ENCODE data around the gene MRPL38.

The MRPL38 gene

GRCh38 chr17:75910699-75911098 is 6.0 kb upstream of the MRPL38 start:
- no peak for TF ChIP-seq POLR2A (IDR thresholded peaks at IDR 0.05; ENCODE audit: low read depth, low read length)
- DNase-seq (ENCODE audit: insufficient read length, low spot score) (no peak), FAIRE-seq (no peak)

DNA sequence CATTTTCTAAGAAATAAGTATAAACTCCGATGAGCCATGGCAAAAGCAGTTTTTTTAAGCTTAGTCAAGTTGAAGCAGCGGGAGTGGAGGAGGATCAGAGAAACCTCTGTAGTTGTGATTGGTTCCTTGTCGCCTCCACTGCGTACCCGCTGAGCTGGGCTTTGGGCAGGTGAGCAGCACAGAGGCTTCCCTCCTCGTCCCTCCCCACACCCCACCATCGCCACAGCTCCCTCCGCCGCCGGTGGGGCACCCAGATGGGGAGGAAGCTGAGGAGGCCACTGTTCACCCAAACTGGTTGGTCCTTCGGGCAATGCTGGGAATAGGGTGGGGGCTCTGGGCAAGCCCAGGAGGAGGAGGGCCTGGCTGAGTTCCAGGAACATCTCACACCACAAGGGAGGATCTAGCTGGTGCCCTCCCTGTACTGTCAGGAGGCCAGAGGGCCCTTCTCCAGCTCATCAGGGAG is 5.2 kb upstream of the MRPL38 start:
- TF ChIP-seq POLR2A (IDR thresholded peaks at IDR 0.05; ENCODE audit: low read depth, low read length) = no peak
- FAIRE-seq = no peak
- no peak for DNase-seq (ENCODE audit: insufficient read length, low spot score)

DNA sequence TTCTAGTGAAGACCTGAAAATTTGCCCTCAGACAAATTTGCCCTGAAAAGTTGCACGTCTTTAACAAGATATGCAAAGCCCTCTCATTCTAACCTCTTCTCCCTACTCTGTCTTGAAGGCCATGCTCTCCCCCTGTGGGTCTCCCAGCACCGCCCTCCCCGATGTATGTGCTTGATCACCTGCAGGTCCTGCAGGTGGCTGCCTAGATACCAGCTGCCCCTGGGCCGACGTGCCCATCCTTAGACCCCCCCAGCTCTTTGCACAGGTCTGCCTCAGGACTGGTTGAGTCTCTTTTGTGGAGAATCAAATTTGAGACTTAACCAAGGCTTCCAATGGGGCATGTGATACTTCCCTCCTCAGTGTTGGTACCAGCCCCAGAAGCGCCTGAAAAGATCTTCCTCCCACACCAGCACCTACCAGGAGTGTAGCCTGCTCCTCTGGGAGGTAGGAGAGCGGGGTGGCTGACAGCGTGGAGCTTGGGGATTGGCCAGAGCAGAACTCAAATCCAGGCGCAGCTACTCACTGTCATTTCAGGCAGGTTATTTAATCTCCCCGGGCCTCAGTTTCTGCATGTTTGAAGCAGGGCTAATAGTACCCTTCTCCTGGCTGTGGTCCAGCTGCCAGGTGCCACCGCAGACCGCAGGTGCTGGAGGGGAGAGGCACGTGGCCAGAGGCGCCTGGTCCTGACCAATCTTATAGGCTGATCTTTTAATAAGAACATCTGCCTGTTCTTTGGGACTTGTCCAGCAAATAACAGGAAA is 4.5 kb upstream of the MRPL38 start:
- TF ChIP-seq POLR2A (IDR thresholded peaks at IDR 0.05; ENCODE audit: low read depth, low read length) = no peak
- no peak for FAIRE-seq

GRCh38 chr17:75908201-75908600 is 3.5 kb upstream of the MRPL38 start:
- TF ChIP-seq POLR2A (IDR thresholded peaks at IDR 0.05; ENCODE audit: low read depth, low read length) = no peak
- FAIRE-seq = no peak
- DNase-seq (ENCODE audit: insufficient read length, low spot score) = no peak

More for the DNA sequence above, 4.5 kb upstream of the MRPL38 start:
- no peak for DNase-seq (ENCODE audit: insufficient read length, low spot score)

DNA sequence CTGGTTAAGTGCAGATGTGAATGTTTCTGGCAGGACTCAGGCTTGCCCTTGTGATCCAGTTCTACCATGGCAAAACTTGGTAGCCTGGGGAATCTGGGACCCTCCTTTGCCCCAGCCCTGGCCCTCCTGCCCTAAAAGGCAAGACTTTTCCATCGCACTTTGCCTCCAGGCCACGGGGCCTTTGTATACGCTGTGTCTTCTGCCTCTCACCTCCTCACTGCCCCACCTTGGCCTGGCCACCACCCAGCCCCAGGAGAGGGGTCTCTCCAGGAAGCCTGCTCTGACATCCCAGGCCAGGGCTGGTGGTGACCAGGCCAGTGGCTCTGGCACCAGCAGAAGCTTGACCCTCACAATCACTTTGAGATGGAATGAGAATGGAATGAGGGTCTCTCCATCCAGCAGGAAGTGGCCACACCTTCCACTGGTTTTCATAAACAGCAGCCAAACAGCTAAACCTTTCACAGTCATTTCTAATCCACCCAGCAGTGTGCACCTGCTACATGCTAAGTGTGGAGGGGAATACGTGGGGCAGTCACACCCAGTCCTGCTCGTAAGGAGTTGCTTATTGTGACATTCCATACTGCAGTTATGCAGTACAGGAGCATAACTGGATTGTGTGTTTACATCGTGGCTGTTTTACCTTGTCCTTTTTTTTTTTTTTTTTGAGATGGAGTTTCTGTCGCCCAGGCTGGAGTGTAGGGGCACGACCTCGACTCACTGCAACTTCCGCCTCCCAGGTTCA is 1.6 kb upstream of the MRPL38 start:
- no peak for DNase-seq (ENCODE audit: insufficient read length, low spot score)
- TF ChIP-seq POLR2A (IDR thresholded peaks at IDR 0.05; ENCODE audit: low read depth, low read length) = no peak
- no peak for FAIRE-seq

DNA sequence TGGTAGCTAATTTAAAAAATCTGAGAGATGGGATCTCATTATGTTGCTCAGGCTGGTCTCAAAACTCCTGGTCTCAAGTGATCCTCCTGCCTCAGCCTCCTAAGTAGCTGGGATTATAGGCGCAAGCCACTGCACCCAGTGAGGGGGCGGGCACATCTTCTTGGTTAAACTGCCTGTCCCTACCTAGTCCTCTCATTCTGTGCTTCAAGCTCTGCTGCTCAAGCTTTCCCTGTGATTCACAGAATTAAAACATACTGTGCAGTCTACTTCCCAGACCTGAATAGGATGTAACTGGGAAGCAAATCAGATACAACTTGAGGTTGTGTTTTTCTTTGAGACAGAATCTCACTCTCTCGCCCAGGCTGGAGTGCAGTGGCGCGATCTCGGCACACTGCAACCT is 2.3 kb downstream of the MRPL38 start:
- no peak for TF ChIP-seq POLR2A (IDR thresholded peaks at IDR 0.05; ENCODE audit: low read depth, low read length)
- DNase-seq (ENCODE audit: insufficient read length, low spot score) (no peak), FAIRE-seq (no peak)

DNA sequence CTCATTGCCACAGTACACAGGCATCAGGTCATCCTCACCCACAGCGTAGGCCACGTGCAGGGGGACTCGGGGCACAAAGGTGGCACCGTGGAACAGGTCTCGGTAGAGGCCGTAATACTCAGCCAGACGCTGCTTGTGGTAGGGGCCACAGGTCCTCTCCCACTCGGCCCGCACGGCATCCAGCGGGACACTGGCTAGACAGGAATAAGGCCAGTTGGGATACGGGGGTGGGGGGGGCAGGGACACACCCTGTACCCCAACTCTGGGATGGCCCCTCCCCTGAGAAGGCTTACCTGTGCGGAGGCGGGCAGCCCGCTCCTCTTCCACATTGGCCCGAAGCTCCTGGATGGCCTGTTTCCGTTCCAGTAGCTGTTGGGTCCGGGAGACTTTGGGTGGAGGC is 3.0 kb downstream of the MRPL38 start:
- DNase-seq (ENCODE audit: insufficient read length, low spot score) = no peak
- TF ChIP-seq POLR2A (IDR thresholded peaks at IDR 0.05; ENCODE audit: low read depth, low read length) = no peak
- no peak for FAIRE-seq

GRCh38 chr17:75900691-75901533 is 3.8 kb downstream of the MRPL38 start:
- DNase-seq (ENCODE audit: insufficient read length, low spot score) (no peak), FAIRE-seq (no peak)
- no peak for TF ChIP-seq POLR2A (IDR thresholded peaks at IDR 0.05; ENCODE audit: low read depth, low read length)

DNA sequence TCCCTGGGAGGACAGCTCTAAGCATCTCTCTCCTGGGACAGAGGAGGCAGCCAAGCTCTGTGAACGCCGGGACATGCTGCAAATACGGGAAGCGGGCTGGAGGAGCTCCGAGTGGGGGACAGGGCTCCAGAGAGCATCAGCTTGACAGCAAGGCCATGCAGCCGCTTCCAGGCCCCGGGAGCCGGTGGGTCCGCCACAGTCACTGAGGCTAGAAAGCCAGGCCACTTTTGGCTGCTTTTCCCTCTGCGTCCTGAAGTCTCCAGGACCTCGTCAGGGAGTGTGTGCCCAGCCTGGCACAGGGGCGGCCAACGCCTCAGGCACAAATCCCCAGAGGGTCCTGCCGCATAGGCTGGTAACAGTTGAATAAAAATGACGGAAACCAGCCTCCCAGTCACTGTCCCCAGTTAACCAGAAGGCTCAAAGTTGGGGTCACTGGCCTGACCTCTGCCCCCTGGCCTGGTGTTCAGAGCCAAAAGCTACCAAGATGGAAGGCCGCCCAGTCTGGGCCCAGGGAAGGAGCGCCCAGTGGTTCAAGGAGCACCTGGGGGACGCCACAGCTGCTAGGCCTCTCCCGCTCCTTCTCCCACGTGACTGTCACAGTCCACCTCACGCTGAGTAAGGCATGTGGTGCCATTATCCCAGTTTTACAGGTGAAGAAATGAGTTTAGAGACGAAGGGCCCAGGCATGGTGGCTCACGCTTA is 4.8 kb downstream of the MRPL38 start:
- no peak for FAIRE-seq

DNA sequence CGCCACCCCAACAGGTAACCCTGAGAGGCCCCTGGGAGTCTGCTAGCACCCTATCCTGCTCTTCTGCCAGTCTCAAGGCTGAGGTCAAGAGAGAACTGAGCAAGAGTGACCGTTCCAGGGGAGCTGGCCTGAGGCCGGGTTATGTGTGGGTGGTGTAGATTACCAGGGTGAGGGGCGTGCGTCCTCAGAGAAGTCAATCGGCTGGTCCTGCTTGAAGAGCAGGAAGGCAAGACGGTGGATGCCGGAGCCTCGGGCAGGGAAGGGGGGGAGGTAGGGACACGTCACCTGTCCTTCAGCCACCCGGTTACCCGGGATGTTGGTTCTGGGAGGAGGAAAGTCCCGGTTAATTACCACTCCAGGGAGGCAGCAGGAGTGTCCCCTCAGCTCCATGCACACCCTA is 5.3 kb downstream of the MRPL38 start:
- FAIRE-seq = no peak
- TF ChIP-seq POLR2A (IDR thresholded peaks at IDR 0.05; ENCODE audit: low read depth, low read length) = no peak
- no peak for DNase-seq (ENCODE audit: insufficient read length, low spot score)

More for the DNA sequence above, 4.8 kb downstream of the MRPL38 start:
- no peak for DNase-seq (ENCODE audit: insufficient read length, low spot score)
- TF ChIP-seq POLR2A (IDR thresholded peaks at IDR 0.05; ENCODE audit: low read depth, low read length) = no peak

GRCh38 chr17:75898791-75899190 is 5.9 kb downstream of the MRPL38 start:
- no peak for FAIRE-seq
- no peak for TF ChIP-seq POLR2A (IDR thresholded peaks at IDR 0.05; ENCODE audit: low read depth, low read length)
- no peak for DNase-seq (ENCODE audit: insufficient read length, low spot score)

GRCh38 chr17:75898065-75898464 is 6.6 kb downstream of the MRPL38 start:
- no peak for DNase-seq (ENCODE audit: insufficient read length, low spot score)
- no peak for FAIRE-seq
- TF ChIP-seq POLR2A (IDR thresholded peaks at IDR 0.05; ENCODE audit: low read depth, low read length) = no peak

- no peak for TF ChIP-seq POLR2A (IDR thresholded peaks at IDR 0.05; ENCODE audit: low read depth, low read length)
- FAIRE-seq (no peak), DNase-seq (ENCODE audit: insufficient read length, low spot score) (no peak)
These were observed 7.3 kb downstream of the MRPL38 start for GRCh38 chr17:75897160-75898019.

All from H54 (cell line).